Ramos (cell line): Measurements from ENCODE around the gene CTNND2.
"Not testable (repeated sequence)": the region's sequence is repeated elsewhere in the genome, so short reads cannot be mapped to it uniquely, and the experiment has no call there.

Source experiments
- in situ Hi-C: fragments of 300-500 bp; cut with MboI; formaldehyde crosslinking; loops from one replicate; pipeline ENCODE4 v1.14.3; 2022; ENCODE audit warnings: low sequenced_read_pairs; ENCODE audit not compliant: unreplicated experiment

CTNND2 gene

GRCh38 chr5:11414732-11415131, 489.5 kb downstream of the CTNND2 start:
- in situ Hi-C loops = not testable (repeated sequence)

GRCh38 chr5:11411621-11412020, 492.6 kb downstream of the CTNND2 start:
- in situ Hi-C loops = no loop called here

DNA sequence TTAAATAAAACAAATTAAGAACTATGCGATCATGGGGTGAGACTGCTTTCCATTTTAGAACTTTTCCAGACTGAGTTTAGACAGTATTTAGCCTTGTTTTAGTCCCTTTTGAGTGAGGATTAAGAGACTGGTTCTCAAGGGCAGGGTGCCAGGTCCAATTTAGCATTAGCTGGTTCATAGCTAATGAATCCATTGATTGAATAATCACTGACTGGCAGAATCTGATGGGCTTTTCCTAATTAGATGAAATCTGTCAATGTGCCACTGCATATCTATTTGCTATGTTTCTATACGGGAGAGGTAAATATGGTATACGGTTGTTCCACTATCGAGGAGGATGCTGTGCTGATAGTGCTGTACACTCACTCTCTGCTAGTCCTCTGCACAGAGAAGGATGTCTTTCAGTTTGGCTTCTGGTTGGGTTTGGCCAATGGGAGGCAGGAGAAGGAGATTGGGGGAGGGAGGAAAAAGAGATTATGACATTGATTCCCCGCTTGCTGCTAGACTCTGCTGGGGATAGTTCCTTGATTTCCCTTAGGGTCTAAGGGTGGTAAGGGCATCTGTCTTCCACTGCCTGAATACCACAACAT, 496.6 kb downstream of the CTNND2 start:
- in situ Hi-C loops = no loop called here

GRCh38 chr5:11400316-11400715, 503.9 kb downstream of the CTNND2 start:
- in situ Hi-C loops = no loop called here

GRCh38 chr5:11398728-11399127, 505.5 kb downstream of the CTNND2 start:
- in situ Hi-C loops = no loop called here

- in situ Hi-C loops = no loop called here
Measured at GRCh38 chr5:11397549-11397948, 506.7 kb downstream of the CTNND2 start.

- in situ Hi-C loops = no loop called here
Measured at GRCh38 chr5:11396917-11397316, 507.3 kb downstream of the CTNND2 start.

GRCh38 chr5:11394933-11395332, 509.3 kb downstream of the CTNND2 start:
- in situ Hi-C loops = no loop called here

DNA sequence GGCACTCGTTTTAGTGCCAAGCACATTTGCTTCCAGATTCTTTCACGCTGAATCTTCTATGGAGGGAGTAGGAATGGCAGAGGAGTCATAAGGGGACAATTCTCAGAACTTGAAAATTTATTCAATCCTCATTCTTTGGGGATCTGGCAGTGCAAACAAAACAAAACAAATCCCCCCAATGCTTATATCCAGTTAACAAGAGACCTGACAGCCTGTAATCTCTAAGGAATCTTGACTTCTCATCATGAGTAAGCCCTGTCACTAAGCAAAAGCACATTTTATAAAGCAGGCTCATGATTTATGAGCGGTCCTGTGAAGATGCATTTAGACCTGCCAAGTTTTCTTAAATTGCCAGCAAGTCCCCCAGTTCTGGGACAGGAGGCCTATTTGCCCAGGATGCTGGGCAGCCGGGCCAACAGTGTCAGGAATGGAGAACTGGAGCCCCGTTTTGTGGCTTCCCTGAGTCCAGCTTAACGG, 513.9 kb downstream of the CTNND2 start:
- in situ Hi-C loops = no loop called here

DNA sequence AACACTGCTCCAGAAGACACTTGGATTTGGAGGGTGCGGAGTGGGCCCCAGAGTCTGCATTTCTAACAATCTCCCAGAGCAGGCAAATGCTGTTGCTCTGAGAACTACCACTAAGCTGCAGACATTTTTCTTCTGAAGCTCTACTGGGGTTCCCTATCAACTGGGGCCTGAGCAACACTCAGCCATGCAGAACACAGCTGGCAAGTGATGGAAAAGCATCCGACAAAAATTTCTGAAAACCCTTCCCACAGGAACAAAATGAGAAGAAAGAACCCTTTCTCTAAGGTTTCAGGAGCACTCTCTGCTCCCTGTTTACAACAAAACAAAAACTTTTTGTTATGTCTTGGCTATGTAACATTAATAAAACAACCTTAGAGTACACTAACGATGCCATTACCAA, 516.9 kb downstream of the CTNND2 start:
- in situ Hi-C loops = no loop called here

DNA sequence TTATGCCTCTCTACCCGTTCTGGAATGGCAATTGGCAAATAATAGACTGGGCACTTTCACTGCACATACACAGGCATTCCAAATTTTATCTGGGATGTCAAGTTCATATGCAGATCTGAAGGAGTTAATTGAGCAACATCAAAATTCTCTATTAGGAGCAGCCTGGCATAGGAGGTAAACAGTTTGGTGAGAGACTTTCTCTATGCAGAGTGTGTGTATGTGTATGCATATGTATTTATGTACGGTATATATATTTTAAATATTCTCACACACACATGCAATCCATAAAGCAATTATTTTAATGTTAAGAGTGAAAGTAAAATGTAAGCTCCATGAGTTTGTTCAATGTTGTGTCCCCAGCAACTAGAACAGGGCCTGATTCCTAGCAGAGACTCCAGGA, 517.8 kb downstream of the CTNND2 start:
- in situ Hi-C loops = no loop called here

DNA sequence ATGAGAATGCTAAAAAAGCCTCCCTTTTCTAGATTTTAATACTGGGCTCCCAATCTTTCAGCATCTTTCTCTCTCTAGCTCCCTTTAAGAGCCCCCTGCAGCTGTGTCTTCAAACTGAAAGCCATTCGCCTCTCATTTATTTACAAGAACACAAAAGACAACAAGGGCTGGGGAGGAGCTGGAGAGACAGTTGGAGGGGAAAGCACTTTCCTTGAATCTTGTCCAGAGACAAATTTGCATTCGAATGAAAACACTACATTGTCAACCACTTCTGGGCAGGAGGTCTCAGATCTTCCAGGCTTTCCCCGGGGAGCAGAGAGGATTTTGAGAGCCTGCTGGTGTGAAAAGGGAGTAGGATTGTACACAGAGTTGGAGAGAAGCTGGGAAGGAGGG, 518.3 kb downstream of the CTNND2 start:
- in situ Hi-C loops = no loop called here

DNA sequence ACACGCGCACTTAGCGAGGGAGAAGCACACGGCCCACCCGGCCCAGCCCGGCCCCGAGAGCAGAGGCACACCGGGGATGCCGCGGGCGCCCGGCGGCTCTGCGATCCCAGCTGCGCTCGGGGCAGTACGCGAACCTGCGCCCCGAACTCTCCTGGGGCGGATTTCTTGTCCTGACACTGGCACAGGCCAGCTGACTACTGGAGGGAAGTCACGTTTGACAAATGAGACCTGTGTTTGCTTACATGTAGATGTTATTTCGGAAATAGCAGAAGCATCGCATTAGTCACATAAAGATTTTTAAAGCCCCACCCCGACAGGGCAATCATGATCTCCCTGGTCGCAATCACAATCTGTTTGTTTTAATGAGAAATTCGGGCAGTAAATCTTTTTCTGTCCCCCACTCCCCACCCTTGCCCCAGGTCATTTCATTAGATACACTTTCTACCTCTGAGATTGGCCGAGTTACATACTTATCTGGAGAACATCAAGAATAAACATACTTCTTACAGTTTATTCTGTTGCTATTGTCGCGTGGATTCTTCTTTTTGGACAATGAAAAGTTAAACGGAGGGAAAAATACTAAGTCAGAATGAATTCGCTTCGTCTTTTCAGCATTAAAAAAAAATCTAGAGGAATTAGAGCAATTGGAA, 518.9 kb downstream of the CTNND2 start:
- in situ Hi-C loops = no loop called here

DNA sequence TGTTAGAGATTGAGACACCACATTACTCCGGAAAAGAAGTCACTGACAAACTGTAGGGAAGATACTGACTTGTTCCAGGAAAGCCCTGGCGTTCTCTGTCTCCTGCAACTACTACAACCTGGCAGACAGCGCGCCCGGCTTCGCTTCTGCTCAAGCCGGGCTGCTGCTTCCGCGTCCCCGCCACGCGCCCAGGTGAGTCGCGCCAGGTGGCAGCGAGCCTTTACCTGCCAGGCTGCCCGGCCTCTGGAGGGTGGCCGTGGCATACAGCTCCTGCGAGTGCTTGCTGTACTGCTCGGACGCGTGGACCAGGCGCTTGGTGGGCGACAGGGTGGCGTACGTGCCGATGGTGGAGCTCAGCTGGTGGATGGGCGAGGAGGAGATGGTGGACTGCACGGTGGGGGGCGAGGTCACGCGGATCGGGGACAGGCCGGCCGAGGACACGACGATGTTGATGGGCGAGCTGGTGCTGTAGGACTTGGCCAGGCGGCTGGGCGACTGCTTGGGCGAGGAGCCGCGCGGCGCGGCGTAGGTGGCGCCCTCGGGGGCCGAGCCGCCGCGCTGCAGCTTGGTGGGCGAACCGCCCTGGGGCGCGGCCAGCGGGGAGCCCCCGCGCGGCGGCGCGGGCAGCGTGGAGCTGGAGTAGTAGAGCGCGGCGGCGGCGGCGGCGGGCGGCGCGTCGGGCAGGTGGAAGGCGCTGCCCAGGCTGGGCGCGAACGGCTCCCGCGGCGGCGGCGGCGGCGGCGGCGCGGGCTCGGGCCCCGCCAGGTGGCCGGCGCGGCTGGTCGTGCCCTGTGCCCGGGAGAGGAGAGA, 519.6 kb downstream of the CTNND2 start:
- in situ Hi-C loops = no loop called here

GRCh38 chr5:11383506-11384095, 520.6 kb downstream of the CTNND2 start:
- in situ Hi-C loops = no loop called here

DNA sequence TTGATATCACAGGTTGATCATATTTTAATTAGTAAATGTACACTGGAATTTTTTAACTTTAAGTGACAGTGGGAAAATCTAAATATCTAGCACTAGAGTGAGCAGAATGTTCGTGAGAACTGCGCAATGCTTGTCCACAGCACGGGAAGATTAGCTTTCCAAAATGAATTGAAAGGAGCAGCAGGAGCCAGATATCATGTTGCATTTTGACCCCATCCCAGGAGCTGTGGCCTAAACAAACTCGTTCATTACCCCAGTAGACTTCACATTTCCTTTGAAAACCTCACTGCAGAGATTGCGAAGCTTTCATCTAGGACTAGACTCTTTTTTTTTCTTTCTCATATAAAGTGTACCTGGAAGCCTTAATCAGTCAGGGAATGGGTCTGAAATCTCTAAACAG, 525.8 kb downstream of the CTNND2 start:
- in situ Hi-C loops = no loop called here

DNA sequence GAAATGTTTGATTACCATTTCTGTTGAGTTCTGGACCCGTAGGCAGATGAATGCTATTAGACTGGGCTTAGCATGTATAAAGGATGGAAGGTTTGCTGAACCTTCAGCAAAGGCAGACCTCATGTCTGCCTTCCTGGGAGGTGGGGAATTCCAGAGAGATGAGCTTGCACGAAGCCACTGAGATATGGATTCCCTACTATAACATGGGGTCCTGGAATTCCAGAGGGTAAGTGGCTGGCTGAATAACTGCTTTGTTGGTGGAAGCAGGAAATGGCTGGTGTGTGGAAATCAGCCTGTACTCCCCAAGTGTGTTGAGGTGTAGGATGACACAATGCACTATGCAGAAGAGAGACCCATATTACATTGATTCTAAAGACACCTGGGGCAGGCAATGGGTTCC, 526.4 kb downstream of the CTNND2 start:
- in situ Hi-C loops = no loop called here

- in situ Hi-C loops = no loop called here
Measured at GRCh38 chr5:11372191-11372590, 532.1 kb downstream of the CTNND2 start.

GRCh38 chr5:11371021-11371420, 533.2 kb downstream of the CTNND2 start:
- in situ Hi-C loops = no loop called here

DNA sequence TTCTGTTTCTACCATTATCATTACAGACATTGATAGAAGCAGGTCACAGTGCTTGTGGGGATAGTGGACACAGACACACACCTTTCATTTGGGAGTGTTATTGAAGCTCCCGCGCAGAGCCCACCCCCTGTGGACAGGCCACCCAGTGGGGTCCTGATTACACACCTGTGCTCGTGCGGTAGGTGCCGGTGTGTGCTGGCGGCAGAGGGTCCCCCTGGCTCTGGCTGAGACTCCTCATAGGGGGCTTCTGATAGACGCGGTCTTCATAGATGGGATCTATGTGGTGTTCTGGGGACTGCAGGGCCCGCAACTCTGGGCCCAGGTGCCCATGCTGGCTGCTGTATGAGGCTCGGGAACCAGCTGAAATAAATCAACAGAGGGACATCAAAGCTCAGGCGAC, 539.7 kb downstream of the CTNND2 start:
- in situ Hi-C loops = no loop called here

DNA sequence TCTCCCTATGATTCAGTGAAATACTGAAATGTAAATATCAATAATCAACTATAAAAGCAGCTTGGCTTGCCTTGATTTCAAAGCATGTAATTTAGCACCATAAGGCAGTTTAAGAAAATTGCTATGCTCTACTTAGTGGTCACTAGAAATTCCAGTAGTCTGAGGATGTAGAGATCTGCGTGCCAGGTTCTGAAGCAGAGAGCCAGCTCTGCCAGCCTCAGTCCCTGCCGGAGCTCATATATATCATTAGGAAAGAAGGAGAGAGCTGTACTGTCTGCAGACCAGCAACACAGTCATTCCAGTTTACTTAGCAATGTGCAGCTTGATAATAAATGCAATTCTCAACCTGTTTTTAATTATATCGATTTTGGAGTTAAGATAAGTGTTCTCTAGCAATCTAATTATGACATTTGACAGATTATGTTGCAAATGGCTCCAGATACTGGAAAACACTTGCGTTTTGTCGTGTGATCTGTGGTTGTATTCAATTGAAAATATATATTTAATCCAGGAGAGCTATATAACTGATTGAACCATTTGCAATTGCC, 540.5 kb downstream of the CTNND2 start:
- in situ Hi-C loops = no loop called here
